Fibroblast of peridontal ligament (primary cell): Measurements from ENCODE around the gene ADAM19.
"Not testable (repeated sequence)": the region's sequence is repeated elsewhere in the genome, so short reads cannot be mapped to it uniquely, and the experiment has no call there.

Experiments used
- DNase-seq: peaks from one replicate; pipeline ENCODE4 v3.0.0-alpha.2; 2010; ENCODE audit errors: extremely low read depth

Gene ADAM19

DNA sequence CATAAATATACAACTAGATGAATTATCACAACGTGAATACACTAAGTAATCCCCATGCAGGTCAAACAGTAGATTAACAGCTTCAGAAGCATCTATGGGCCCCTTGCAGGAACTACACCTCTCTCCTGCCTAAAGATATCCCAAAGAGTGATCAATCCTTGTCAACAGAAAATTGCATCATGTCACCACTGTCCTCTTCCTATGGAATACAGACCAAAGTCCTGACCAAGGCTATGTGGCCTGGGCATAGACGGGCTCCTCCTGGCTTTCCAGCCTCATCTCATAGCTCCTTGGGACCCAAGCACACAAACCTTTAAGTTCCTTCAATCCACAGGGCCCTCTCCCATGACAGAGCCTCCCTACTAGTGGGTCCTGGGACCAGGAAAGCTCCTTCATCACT is 90.2 kb downstream of the ADAM19 start:
- DNase-seq, result no peak

DNA sequence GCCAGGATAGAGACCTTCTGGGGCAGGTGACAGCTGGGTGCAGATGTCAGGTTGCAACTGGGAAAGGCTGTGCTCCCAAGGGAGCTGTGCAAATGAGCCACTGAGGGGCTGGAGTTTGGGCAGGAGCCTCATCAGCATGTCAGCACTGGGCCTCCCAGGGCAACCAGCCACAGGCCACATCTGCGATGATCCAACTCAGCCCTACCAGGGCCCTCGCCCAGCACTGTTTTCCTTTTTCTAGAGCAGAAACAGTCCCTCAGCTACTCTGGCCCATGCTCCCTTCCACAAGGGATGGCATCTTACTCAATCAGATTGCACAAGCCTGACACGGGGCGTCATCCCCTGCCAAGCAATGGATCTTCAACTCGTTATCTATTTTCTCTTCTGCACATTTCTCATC is 90.8 kb downstream of the ADAM19 start:
- peak; percentile 23 for DNase-seq

DNA sequence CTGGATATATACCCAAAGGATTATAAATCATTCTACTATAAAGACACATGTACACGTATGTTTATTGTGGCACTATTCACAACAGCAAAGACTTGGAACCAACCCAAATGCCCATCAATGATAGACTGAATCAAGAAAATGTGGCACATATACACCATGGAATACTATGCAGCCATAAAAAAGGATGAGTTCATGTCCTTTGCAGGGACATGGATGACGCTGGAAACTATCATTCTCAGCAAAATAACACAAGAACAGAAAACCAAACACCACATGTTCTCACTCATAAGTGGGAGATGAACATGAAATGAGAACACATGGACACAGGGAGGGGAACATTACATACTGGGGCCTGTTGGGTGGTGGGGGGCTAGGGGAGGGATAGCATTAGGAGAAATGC is 92.9 kb downstream of the ADAM19 start:
- not testable (repeated sequence) for DNase-seq

DNA sequence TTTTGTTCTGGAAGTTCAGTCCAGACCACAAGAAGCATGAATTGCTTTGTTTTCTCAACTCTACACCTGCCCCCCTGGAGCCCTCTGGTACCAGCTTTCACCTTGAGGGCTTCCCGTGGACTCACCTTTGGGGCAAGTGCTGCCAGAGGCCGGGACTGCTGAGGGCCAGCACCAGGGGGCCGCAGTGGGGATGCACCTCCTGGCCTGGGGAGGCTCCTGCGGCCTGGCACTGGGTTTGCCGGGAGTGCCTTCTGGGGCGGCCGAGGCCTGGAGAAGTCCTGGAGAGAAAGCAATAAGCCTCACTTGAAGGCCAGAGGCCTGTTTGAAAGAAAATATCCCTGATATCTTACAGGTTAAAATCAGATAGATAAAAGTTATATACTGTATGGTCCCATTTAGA is 93.9 kb downstream of the ADAM19 start:
- DNase-seq, result no peak

DNA sequence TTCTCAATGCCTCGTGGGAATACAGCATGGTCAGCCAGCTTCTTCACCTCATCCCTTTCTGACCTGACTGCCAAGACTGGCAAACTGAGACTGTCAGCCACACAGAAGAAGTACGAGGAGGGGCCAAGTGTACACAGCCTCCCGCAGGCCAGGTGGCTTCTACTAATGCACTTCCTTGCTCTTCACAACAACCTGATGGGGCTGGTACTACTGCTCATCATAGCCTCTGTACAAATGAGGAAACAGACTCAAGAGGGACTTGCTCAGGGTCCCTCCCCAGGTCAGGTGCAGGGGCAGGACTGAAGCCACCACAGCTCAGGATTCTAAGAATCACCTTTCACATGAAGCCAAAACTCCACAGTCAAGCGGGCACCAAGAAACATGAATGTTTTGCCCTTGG is 94.3 kb downstream of the ADAM19 start:
- DNase-seq, result no peak

DNA sequence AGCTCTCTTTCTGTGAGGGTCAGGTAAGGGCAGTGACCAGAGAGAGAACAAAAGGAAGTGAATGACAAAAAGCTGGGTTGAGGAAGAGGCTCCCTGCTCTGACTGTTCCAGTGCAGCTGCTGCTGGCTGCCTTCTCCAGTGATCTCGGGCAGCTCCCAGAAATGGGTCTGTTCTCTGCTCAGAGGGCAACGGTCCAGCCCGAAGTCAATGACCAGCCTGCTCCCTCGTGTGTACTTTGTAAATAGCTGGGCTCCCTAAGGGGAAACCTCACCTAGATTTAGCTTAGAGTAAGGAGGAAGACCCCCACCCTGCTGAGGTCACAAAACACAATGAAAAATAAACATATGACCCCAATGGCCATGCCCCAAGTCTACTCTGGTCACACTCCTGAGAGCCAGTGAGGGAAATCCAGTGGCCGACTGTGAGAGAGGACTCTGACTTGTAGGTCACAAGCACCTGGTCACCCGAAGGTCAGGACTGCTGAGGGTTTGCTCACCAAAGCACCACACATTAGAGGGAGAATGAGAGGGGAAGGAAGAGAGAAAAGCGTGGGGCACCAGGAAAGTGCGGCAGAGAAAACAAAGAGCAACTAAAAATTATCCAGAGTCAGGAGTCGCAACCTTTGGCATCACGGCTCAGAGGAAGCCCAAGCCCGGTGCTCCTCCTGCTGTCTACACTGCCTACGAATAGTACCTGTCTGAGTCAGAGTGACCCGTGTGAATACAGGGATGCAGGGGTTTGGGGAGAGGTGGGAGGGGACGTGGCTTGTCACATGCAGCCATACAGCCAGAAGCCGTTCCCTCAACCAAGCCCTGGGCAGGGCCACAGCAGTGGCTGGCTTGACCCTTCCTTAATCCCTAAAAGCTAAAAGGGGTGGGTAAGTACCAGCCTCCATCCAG is 95.7 kb downstream of the ADAM19 start:
- DNase-seq, result no peak

DNA sequence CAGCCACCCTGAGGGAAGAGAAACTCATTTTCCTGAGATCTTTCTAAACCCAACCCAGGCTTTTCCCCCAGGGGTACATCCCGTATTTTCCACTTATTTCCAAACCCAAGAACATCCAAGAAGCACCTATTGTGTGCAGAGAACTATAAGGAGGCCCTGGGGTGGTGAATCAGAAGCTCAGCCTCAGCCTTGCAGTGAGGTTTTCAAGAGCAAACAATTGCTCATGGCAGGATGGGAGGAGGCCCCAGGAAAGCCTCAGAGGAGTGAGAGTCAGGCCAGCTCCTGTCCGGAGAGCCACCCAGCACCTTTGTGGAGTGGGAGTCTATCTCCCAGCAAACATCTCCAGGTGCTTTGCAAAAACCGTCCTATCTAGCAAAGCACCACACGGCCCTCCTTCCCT is 96.4 kb downstream of the ADAM19 start:
- DNase-seq, result no peak

DNA sequence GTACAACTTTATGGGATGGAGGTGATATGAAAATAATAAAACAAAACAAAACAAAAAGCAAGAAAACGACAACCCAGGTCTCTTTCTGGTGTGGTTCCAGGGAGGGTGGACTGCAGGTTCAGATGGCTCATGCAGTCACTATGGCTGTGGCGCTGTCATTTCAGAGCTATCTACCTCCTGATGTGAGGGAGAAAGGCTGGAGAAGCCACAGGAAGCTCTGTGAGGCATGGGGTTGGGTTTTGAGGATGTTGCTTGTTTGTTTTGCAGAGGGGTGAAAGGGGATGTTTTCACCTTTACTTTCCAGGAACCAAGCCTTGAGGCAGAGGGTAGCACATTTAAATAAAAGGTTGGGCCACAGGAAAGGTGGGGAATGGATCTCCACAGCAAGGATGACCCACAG is 96.8 kb downstream of the ADAM19 start:
- no peak for DNase-seq

DNA sequence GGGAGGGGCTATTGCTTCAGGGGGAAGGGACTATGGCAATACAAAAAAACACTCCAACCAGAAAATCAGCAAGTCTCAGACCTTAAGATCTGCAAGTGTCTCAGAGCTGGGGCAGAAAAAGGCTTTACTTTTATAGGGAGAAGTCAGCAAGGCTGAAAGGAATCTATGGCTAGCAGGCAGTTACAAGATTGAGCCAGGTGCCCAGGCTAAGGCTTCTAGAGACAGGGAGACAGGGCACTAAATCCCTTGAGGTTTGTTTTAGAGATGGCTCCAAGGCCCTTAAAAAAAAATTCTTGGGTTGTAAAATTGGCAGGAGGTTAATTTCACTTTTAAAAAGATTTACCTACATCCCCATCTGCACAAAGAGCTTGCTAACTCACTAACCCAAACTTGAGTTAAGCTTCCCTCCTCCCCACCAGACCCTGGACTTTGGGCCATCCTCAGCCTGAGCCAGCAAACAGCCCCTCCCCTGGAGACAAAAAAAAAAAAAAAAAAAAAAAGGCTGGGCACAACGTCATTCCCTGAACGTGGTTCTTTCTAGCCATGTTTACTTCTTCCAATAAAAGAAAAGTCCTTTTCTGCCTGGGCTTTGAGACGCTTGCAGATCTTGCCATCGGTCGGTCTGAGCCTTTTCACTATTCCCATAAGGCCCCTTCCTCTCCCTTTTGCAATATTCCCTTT is 97.6 kb downstream of the ADAM19 start:
- no peak for DNase-seq

DNA sequence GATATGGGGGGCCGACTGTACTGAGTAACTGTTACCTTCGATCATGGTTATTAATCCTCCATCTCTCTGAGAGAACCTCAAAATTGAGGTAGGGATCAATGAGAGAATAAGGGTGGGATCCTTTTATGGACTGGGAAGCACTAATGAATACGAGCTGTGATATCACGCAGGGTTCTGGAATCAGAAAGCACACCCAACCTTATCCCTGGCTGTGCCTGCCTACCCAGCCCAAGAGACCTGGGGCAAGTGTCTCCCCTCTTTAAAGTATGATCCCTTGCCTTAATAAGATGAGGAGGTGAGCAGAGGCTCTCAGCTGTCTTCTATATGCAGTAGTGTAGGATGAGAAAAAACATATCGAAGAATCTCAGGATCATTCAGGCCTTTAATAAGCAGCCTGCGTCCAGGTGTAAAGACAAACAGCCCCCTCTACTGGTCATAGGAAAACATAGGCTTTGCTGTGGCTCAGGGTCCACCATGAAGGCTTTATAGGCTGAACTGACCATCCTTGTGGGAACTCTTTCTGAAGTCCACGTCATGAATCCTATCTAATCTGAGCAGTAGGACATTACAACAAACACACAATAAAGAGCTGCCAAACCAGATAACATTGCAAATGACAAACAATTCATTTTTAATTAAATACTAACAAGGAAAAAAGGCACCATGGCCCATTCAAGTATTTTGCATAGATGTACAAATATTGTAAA is 98.7 kb downstream of the ADAM19 start:
- DNase-seq, result peak; percentile 80

DNA sequence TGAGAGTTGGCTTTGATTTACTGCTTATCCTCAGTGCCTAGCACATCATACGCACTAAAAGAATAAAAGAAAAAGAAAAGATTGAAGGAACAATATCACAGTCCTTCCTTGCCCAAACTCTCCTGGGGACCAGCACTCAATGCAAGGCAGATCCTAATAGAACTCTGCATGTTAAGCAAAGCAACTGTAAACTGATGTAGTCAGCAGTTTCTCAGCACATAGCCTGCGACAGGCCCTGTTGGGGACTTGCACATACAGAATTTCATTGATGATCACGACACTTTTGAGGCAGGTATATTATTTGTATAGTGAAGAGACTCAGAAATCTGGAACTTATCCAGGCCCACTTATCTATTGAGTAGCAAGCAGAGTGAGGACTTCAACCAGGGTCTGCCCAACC is 100.1 kb downstream of the ADAM19 start:
- no peak for DNase-seq

DNA sequence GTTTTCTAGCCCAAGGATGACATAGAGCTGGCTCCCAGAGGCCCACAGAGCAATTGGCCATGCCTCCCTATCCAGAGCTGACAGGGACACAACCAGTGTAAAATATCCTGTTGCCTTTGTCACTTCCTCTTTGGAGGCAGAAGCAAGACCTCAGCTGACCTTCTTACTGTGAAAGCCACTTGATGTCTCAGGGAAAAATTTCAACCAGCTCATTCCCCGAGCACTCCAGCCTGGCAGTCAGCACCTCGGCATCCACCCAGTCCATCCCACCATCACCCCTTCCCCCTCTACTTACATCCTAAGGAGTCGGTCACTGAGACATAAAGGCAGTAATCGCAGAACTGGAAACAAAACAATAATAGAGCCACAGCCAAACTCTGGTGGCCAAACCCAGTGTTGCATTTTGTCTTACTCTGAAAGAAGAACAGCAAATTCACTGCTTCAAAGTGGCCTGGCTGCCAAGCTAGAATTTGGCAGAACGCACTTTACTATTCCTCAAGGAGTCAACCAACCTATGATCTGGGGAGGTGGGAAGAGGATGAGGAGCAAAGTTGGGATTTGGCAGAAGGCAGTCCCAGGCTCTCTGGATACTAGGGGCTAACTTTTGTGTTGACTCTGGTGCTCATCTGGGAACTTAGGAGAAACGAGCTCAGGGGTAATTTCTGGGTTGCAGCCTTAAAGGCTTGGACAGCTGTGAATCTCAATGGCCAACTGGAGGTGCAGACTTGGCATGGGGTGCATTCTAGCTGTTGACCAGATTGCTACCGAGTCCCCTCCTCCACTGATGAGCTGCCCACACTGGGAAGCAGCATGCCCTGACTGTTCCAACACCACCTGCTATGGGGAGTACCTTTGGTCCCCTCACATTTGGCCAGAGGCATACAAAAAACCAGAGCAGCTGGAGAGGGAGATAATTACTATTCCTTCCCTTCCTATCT is 101.9 kb downstream of the ADAM19 start:
- DNase-seq, result no peak

DNA sequence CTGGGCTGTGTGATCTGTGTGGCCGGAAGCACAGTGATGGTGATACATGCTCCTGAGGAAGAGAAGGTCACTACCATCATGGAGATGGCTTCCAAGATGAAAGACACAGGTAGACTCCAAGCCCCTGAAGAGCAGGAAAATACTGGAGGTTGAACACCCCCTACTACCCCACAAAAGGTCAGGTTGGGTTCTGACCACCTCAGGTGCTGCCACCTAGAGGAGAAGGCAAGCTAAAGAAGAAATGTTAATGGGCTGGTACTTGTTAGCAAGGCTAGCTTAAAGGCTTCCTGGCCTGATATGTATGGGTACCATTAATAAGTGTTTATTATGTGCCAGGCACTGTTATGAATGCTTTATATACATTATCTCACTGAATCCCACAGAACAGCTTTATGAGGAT is 103.9 kb downstream of the ADAM19 start:
- DNase-seq, result no peak

DNA sequence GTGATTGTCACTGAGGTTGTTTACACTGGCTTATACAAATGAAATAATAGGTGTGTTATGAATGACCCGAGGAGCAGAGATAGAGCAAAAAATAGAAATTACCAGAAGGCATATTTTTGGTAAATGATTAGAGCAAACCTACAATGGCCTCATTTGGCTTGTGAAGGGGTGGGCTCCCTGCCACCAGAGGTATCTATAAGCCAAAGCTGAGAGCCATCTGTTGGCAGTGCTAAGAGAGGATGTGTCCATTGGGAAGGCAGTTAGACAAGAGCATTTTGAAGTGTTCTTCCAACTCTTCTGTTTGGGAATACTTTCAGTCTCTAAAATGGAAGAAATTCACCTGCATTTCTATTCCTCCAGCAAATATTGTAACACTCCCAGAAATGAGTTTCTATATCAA is 104.9 kb downstream of the ADAM19 start:
- no peak for DNase-seq

DNA sequence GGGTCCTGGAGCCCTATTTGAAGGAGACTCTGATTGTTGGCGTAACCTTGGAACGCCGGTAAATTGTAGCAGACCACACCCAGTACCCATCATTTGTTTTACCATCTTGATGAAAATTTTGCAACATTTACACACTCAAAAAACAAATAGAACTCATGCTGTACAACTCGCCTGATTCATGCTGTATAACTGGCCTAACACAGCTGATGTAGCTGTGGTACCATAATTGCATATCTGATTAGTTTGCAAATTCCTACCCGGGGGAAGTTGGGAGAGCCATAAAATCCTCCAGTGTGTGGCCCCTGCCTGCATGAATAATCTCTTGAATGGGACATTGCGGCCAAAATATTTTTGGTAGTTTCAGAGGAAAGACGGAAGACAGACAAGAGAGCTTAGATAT is 105.9 kb downstream of the ADAM19 start:
- peak; percentile 36 for DNase-seq

DNA sequence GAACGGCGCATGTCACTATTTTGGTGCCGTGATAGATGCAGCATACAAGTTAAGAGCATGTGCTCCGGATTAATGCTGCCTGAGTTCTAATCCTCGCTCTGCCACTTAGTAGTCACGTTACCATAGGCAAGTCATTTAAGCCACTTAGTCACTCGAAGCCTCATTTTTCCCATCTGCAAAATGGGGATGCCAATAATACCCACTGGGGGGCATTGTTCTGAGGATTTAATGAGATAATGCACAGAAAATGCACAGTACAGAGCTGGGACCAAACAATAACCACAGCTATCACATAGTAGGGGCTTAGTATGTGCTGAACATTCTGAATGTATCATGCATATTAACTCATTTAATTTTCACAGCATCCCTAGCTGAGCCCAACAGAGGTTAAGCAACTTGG is 106.5 kb downstream of the ADAM19 start:
- DNase-seq, result no peak

DNA sequence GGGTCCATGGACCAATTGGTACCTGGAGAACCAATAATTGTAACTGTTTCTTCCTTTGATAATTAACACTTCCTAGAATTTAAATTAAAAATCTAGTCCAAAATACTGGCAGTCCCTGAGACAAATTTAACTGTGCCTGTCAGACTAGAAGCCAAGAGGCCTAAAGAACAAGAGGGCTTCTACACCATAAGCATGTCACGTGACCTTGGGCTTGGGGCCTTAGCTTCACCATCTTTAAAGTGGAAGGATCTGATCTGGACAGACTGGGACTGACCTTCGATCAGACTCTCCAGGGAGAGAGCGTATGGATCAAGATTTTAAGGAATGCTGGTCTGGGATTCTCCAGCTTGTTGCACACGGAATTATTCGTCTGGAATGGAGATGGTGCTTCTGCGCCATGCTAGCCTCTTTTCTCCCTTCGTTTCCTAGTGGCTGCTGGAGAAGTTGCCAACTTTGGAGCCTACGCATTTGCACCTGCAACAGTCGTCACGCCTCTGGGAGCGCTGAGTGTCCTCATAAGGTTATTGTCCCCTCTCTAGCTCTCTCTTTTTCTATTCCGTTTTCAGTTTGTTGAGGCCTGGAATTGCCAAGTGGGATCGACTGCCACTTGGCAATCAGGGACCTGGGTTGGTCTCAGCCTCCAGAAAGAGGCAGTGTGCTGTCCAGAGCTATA is 107.1 kb downstream of the ADAM19 start:
- DNase-seq, result no peak

DNA sequence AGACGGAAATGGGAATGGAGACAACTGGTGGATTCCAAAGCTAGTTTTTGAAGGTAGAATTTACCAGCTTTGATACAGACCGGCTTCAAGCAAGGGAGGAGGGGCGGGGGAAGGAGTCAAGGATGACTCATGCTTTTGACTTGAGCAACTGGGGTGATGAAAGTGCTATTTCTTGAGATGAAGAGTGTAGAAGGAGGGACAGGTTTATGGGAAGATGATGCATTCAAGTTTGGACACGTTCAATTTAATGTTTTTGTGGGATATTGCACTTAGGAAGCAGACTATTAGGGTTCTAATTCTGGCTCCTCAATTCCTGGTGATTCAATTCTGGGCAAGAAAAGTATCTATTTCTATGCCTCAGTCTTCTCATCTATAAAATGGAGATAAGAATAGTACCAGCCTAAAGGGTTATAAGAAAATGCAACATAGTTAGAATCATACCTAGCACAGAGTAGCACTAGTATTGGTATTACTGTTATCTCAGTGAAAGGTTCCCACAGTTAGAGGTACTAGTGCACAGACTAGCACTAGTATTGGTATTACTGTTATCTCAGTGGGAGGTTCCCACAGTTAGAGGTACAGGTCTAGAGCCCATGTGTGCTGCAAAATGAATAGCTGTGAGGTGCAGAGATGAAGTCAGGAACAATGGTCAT is 110.9 kb downstream of the ADAM19 start:
- peak; percentile 90 for DNase-seq

DNA sequence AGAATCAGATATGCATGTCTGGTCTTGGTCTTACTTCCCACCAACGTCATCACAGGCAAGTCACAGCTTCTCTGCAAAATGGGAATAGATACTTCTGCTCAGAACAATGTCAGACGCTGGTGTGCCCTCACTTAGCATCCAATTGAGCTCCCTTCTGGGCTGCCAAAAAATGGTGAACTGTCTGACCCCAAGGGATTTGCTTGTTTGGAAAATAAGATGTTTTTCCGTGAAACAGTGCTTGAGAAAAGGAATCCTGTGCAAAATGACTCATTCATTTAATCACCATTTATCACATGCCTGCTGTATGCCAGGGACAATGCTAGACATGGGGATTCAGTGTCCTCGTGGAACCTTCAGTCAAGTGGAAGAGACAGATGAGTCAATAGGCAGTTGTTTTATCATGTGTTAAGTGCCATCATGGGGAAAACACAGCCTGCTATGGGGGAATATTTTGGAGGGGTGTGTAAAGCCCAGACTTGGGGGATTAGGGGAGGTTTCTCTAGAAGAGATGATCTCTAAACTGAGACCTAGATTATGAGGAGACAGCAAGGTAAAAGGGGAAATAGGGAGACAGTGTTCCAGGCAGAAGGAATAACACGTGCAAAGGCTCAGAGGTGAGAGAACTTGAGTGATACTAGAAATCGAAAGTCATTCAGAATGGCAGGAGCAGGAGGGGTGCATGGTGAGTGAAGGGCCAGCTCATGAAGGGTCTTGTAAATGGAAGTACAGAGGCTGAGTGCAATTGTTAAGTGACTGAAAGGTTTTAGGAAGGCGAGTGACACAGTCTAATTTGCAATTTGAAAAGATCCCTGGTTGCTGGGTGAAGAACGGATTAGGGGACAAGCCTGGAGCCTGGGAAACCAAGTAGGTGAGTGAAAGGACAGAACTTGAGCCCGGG is 111.7 kb downstream of the ADAM19 start:
- DNase-seq, result peak; percentile 57
